BJ (cell line): ENCODE results near the gene PHACTR1. TPM values are rescaled to one million over a fixed set of nuclear protein-coding genes. Genes with fewer than 3 reads are reported as not detected.
A peak's percentile ranks its signal among the peaks of the same experiment; 100 is the strongest.

Source experiments
- CTCF ChIA-PET: fragments of 350-600 bp; formaldehyde crosslinking; extraction: SDS; loops from one replicate; lab custom pipeline; 2021; ENCODE audit warnings: antibody characterized with exemption, inconsistent platforms; lab: Yijun Ruan, JAX
- POLR2A ChIA-PET: fragments of 300-600 bp; sonication (Branson Sonifier 250); formaldehyde crosslinking; extraction: SDS; loops from one replicate; lab custom pipeline; 2021; ENCODE audit warnings: antibody characterized with exemption; lab: Charles Lee
- DNase-seq: peaks from one replicate; pipeline ENCODE4 v3.0.0-alpha.2; 2011; ENCODE audit warnings: low read depth
- H3K27me3 ChIP-seq: 2 replicates; pipeline ENCODE4 v1.6.0; 2011; ENCODE audit warnings: low read length; ENCODE audit not compliant: control insufficient read depth, insufficient read depth
- H3K36me3 ChIP-seq: 2 replicates; pipeline ENCODE4 v1.5.1; 2011; ENCODE audit warnings: low read length; ENCODE audit not compliant: control insufficient read depth, insufficient read depth
- H3K4me3 ChIP-seq: 2 replicates; pipeline ENCODE4 v1.5.1; 2011; ENCODE audit warnings: low read depth, mild to moderate bottlenecking, control low read depth, low read length
- CTCF ChIP-seq: IDR thresholded peaks from 2 replicates; pipeline ENCODE4 v1.5.1; 2011; ENCODE audit warnings: low read depth, mild to moderate bottlenecking, control low read depth, inconsistent platforms, low read length, moderate library complexity; ENCODE audit not compliant: insufficient read depth
- polyA plus RNA-seq: library from polyadenylated mRNA; depleted of rRNA; stranded (reverse); fragments of >200 nt; gene quantifications from 2 replicates; pipeline ENCODE4 v1.2.3, GENCODE V29; 2011

PHACTR1 gene
- polyA plus RNA-seq, 1 experiment = 0.40 TPM

GRCh38 chr6:13024616-13025015 lies 308.0 kb downstream of the PHACTR1 start:
- Histone ChIP-seq H3K27me3 (no peaks in the 10 kb centered on the region), H3K36me3 (no peaks in the 10 kb centered on the region), H3K4me3 (no peak overlapping the region)
- no peak for TF ChIP-seq CTCF
- no peak for DNase-seq
- ChIA-PET POLR2A (no interaction called here), CTCF (interaction anchor here (0.8 to 0.9 kb wide), 2 partner anchors 13 to 113 kb away, joined by 3 read pairs; no protein-coding TSS in a partner anchor)

GRCh38 chr6:13025893-13026499 lies 309.4 kb downstream of the PHACTR1 start:
- no peak for TF ChIP-seq CTCF
- POLR2A ChIA-PET = no interaction called here
- no peak overlapping the region for H3K4me3 ChIP-seq
- H3K36me3 ChIP-seq = no peaks in the 10 kb centered on the region
- no peak for DNase-seq
- H3K27me3 ChIP-seq = no peaks in the 10 kb centered on the region
- CTCF ChIA-PET = no interaction called here

GRCh38 chr6:13026557-13026956 lies 310.0 kb downstream of the PHACTR1 start:
- H3K4me3 ChIP-seq = no peak overlapping the region
- H3K27me3 ChIP-seq = no peaks in the 10 kb centered on the region
- no peak for TF ChIP-seq CTCF
- no peak for DNase-seq
- POLR2A ChIA-PET = no interaction called here
- CTCF ChIA-PET = interaction anchor here (0.7 kb wide), 1 partner anchor 145 kb away, joined by 5 read pairs; no protein-coding TSS in a partner anchor
- H3K36me3 ChIP-seq = no peaks in the 10 kb centered on the region

GRCh38 chr6:13027207-13027606 lies 310.6 kb downstream of the PHACTR1 start:
- no peak overlapping the region for H3K4me3 ChIP-seq
- TF ChIP-seq CTCF = no peak
- no peaks in the 10 kb centered on the region for H3K27me3 ChIP-seq
- POLR2A ChIA-PET = no interaction called here
- CTCF ChIA-PET = interaction anchor here (0.7 kb wide), 2 partner anchors 8 to 144 kb away, joined by 4 to 5 read pairs; no protein-coding TSS in a partner anchor
- DNase-seq = no peak
- no peaks in the 10 kb centered on the region for H3K36me3 ChIP-seq

GRCh38 chr6:13030396-13030795 lies 313.8 kb downstream of the PHACTR1 start:
- no peak for TF ChIP-seq CTCF
- Histone ChIP-seq H3K4me3 (no peak overlapping the region), H3K27me3 (no peaks in the 10 kb centered on the region), H3K36me3 (no peaks in the 10 kb centered on the region)
- ChIA-PET POLR2A (no interaction called here), CTCF (no interaction called here)
- DNase-seq = peak; percentile 13
